ENCODE measurements around the gene PDLIM5. TPM values are rescaled to one million over a fixed set of nuclear protein-coding genes. Genes with fewer than 3 reads are reported as not detected.

PDLIM5 gene
- total RNA-seq, 1 donor from 2014 or later = 60.7 TPM

- Mint-ChIP-seq H3K4me1 (peaks cover 28% of the 10 kb centered on the region), H3K27ac (no peak overlapping the region), H3K27me3 (ENCODE audit: low read depth) (no peaks in the 10 kb centered on the region), H3K4me3 (no peak overlapping the region), H3K36me3 (peaks cover 18% of the 10 kb centered on the region), H3K9me3 (peaks cover 19% of the 10 kb centered on the region)
- no peak for DNase-seq (ENCODE audit: low spot score in 2 of 2, unreplicated experiment in 2 of 2)
- no peak for TF ChIP-seq CTCF (IDR thresholded peaks at IDR 0.05; ENCODE audit: unreplicated experiment)
Measured at GRCh38 chr4:94516067-94516466, 64.3 kb downstream of the PDLIM5 start.

GRCh38 chr4:94516999-94517398, 65.3 kb downstream of the PDLIM5 start:
- Mint-ChIP-seq H3K27ac (no peak overlapping the region), H3K4me3 (no peak overlapping the region), H3K9me3 (peaks cover 15% of the 10 kb centered on the region), H3K4me1 (peaks cover 29% of the 10 kb centered on the region), H3K27me3 (ENCODE audit: low read depth) (no peaks in the 10 kb centered on the region), H3K36me3 (peaks cover 18% of the 10 kb centered on the region)
- TF ChIP-seq CTCF (IDR thresholded peaks at IDR 0.05; ENCODE audit: unreplicated experiment) = no peak
- no peak for DNase-seq (ENCODE audit: low spot score in 2 of 2, unreplicated experiment in 2 of 2)

- Mint-ChIP-seq H3K9me3 (peaks cover 13% of the 10 kb centered on the region), H3K4me3 (no peak overlapping the region), H3K36me3 (peaks cover 17% of the 10 kb centered on the region), H3K27ac (no peak overlapping the region), H3K27me3 (ENCODE audit: low read depth) (no peaks in the 10 kb centered on the region), H3K4me1 (peaks cover 29% of the 10 kb centered on the region)
- DNase-seq (ENCODE audit: low spot score in 2 of 2, unreplicated experiment in 2 of 2) = no peak
- TF ChIP-seq CTCF (IDR thresholded peaks at IDR 0.05; ENCODE audit: unreplicated experiment) = no peak
Measured at GRCh38 chr4:94517492-94517891, 65.8 kb downstream of the PDLIM5 start.

GRCh38 chr4:94519019-94519418, 67.3 kb downstream of the PDLIM5 start:
- Mint-ChIP-seq H3K4me1 (peaks cover 34% of the 10 kb centered on the region), H3K36me3 (peaks cover 4% of the 10 kb centered on the region), H3K27ac (no peak overlapping the region), H3K9me3 (no peaks in the 10 kb centered on the region), H3K27me3 (ENCODE audit: low read depth) (no peaks in the 10 kb centered on the region), H3K4me3 (no peak overlapping the region)
- no peak for TF ChIP-seq CTCF (IDR thresholded peaks at IDR 0.05; ENCODE audit: unreplicated experiment)
- DNase-seq (ENCODE audit: low spot score in 2 of 2, unreplicated experiment in 2 of 2) = no peak

- Mint-ChIP-seq H3K4me1 (peaks cover 34% of the 10 kb centered on the region), H3K36me3 (no peaks in the 10 kb centered on the region), H3K27me3 (ENCODE audit: low read depth) (no peaks in the 10 kb centered on the region), H3K4me3 (no peak overlapping the region), H3K27ac (peak overlapping the region; percentile 27), H3K9me3 (no peaks in the 10 kb centered on the region)
- no peak for TF ChIP-seq CTCF (IDR thresholded peaks at IDR 0.05; ENCODE audit: unreplicated experiment)
- no peak for DNase-seq (ENCODE audit: low spot score in 2 of 2, unreplicated experiment in 2 of 2)
Measured at GRCh38 chr4:94519925-94520789, 68.4 kb downstream of the PDLIM5 start.

All from mesothelial cell of epicardium (in vitro differentiated cells).